ENCODE results near the gene NIBAN1.
"Not testable (repeated sequence)": the region's sequence is repeated elsewhere in the genome, so short reads cannot be mapped to it uniquely, and the experiment has no call there.

NIBAN1 gene, protein sequence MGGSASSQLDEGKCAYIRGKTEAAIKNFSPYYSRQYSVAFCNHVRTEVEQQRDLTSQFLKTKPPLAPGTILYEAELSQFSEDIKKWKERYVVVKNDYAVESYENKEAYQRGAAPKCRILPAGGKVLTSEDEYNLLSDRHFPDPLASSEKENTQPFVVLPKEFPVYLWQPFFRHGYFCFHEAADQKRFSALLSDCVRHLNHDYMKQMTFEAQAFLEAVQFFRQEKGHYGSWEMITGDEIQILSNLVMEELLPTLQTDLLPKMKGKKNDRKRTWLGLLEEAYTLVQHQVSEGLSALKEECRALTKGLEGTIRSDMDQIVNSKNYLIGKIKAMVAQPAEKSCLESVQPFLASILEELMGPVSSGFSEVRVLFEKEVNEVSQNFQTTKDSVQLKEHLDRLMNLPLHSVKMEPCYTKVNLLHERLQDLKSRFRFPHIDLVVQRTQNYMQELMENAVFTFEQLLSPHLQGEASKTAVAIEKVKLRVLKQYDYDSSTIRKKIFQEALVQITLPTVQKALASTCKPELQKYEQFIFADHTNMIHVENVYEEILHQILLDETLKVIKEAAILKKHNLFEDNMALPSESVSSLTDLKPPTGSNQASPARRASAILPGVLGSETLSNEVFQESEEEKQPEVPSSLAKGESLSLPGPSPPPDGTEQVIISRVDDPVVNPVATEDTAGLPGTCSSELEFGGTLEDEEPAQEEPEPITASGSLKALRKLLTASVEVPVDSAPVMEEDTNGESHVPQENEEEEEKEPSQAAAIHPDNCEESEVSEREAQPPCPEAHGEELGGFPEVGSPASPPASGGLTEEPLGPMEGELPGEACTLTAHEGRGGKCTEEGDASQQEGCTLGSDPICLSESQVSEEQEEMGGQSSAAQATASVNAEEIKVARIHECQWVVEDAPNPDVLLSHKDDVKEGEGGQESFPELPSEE

DNA sequence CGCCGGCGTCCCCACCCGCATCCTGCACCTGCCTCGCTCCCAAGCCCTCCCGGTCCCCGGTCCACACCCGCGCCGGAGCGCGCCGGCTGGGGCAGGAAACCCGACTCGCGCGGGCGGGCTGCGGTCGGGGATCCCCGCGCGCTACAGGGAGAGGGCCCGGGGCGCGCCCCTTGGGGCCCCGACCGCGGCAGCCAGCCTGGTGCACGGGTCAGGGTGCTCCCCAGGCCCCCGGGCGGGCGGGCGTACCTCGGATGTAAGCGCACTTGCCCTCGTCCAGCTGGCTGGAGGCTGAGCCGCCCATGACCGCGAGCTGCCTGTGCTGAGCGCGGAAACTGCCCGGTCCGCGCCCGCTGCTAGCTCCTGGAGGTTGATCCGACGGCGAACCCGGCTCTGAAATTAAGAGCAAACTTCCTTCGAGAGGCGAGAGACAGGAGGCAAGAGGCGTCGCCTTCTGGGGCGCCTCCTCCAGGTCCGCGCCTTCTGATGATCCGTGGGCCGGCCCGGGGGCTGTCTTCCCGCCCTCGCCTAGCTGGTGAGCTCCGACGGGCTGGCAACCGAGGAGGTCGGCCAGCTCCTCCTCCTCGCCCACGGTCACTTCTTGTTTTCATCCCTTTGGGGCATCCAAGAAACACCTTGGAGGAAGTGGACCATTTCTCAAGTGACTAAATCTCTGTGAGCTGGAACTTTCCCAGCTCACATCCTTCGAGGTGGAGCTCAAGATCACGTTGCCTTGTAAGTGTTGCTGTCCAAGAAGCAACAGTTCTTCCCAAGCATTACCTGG is at the start of gene NIBAN1:
NIBAN1 (minus strand) TSS at position 453 of the 781 bp plus-strand sequence; CDS start at position 301, 152 bp downstream.
- DNase-seq (ENCODE audit: low read depth in 3 of 3) = peak in 2 of 3 experiments; percentile 27 to 38

DNA sequence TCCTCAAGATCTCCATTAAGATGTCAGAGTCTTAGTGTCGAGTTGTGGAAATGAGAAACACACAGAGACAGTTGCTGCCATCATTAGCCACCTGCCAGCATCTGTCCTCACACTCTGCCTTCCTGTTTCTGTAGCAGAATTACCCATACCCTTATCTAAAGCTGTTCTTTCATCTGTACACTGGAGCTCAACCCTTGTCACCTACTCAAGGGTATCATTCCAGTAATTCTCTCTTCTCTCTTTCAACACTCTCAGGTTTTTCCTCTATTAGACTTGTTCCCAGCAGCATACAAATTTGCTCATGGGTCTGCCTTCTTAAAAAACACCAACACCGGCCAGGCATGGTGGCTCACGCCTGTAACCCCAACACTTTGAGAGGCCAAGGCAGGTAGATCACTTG is 43.7 kb upstream of the NIBAN1 start:
- DNase-seq (ENCODE audit: low read depth in 3 of 3) = no peak

DNA sequence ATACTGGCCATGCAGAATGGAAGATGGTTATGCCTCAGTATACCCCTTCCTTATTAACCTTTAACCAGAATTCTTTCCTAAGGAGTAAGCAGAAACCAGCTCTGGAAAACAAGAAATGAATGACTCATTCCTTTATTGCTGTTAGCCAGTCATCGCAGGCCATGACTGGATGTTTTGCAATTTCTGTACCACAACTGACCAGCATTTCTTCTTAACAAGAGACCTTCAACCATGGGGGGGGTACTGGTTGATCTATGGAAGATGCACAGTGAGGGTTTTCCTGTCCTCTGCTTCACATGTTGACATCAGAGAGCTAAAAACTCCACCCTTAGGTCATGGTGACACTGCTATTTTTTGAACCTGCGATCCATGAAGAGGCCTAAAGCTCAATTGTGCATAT is 43.0 kb upstream of the NIBAN1 start:
- no peak for DNase-seq (ENCODE audit: low read depth in 3 of 3)

DNA sequence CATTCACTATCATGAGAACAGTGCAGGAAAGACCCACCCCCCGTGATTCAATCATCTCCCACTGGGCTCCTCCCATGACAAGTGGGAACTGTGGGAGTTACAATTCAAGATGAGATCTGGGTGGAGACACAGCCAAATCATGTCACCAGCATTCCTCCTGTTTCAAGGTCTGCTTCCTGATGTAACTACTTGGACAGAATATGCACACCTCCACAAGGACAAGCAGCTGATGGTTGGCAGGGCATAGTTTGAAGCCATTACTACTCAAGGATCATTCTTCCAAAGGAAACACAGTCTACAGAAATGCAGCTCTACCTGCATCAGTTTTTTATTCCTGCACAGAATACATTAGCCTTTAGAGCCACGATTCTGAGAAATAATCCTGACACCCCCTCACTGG is 42.6 kb upstream of the NIBAN1 start:
- DNase-seq (ENCODE audit: low read depth in 3 of 3) = no peak

DNA sequence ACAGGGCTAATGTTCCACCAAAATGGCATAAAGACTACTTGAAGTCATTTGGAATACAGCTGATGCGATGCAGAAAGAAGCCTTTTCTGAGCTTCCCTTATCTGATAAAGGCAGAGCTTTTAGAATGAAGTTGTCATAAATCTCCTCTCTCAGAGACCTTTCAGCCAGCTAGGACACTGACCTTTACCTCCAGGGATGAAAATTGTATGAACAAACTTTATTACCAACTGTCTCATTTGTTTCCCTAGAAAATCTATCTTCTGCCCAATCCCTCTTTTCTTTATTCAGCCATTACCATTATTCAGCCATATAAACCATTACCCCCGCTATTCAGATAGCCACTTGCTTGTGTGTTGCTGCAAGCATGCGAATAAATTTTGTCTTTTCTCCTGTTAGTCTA is 41.3 kb upstream of the NIBAN1 start:
- no peak for DNase-seq (ENCODE audit: low read depth in 3 of 3)

DNA sequence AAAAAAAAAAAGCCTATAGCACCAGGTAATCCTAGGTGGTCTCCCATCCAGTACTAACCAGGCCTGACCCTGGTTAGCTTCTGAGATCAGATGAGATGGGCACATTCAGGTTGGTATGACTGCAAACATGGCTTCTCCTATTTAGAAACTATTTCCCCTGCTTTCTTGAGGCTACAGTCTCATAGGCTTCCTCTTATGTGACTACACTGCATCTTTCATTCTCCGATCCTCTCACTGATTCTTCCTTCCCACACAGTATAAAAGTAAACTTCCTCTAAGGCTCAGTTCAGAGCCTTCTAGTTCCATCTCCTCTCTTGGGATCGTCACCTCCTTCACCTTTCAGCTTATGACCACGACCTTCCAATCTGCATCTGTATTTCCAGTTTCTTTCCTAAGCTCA is 40.6 kb upstream of the NIBAN1 start:
- no peak for DNase-seq (ENCODE audit: low read depth in 3 of 3)

DNA sequence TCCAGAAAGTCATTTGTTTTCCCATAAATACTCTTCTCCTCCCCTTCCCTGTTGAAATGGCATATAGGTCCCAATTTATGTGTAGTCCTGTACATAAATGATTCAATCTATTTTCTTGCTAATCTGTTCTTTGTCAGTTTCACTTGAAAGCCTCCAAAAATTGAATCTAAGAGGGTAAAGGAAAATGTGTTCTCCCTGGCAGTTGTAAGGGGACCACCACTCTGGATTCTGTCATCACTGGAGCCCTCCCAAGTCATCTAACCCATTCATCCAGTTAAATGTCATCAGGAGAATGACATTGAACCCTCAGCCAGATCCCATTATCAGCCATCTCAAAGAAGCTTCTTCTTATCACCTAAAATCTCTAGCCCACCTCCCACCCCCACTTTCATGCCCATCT is 36.1 kb upstream of the NIBAN1 start:
- DNase-seq (ENCODE audit: low read depth in 3 of 3) = no peak

DNA sequence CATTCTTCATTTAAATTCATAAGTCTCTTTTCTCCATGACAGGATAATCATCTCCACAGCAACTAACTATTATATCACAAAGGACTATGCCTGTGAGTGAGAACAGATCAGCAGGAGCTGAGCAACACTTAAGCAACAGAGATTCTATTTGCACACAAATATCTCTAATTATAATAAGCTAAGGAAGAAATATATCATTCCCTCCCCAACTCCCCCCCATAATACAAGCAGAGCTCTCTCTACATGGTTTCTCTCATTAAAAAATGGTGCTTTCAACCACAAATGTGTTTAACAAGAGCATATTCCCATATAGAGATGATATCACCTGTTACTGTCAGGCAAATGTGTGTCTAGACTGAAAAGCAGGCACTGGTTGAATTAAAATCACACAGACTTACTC is 34.5 kb upstream of the NIBAN1 start:
- DNase-seq (ENCODE audit: low read depth in 3 of 3) = no peak

DNA sequence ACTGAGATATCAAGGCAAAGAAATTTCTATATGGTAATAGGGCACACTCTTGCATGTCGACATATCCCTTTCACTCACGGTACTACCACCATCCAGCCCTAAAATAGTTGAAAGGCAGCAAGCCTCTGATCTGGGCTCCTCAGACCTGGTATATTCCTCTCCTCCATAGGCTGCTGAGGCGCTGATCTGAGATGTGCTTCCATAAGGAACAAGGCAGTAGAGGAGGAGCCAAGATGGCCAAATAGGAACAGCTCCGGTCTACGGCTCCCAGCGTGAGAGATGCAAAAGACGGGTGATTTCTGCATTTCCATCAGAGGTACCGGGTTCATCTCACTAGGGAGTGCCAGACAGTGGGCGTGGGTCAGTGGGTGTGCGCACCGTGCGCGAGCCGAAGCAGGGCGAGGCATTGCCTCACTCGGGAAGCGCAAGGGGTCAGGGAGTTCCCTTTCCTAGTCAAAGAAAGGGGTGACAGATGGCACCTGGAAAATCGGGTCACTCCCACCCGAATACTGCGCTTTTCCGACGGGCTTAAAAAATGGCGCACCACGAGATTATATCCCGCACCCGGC is 27.1 kb upstream of the NIBAN1 start:
- not testable (repeated sequence) for DNase-seq (ENCODE audit: low read depth in 3 of 3)

DNA sequence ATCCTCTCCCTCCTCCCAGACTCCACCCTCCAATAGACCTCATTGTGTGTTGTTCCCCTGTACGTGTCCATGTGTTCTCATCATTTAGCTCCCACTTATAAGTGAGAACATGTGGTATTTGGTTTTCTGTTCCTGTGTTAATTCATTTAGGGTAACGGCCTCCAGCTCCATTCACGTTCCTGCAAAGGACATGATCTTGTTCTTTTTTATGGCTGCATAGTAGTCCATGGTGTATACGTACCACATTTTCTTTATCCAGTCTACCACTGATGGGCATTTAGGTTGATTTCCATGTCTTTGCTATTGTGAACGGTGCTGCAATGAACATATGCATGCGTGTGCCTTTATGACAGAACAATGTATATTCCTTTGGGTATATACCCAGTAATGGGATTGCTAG is 25.7 kb upstream of the NIBAN1 start:
- DNase-seq (ENCODE audit: low read depth in 3 of 3) = not testable (repeated sequence)

DNA sequence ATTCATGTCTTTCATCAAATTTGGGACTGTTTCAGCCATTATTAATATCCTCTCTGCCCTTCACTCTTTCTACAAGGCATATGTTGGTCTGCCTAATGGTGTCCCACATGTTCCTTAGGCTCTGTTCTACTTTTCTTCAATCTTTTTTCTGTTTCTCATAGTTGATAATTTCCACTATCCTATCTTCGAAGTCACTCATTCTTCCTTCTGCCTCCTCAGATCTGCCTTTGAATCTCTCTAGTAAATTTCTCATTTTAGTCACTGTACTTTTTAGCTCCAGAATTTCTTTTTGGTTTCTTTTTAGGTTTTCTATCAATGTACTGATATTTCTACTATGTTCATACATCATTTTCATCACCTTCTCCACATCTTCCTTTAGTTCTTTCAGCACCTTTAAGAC is 20.0 kb upstream of the NIBAN1 start:
- no peak for DNase-seq (ENCODE audit: low read depth in 3 of 3)

DNA sequence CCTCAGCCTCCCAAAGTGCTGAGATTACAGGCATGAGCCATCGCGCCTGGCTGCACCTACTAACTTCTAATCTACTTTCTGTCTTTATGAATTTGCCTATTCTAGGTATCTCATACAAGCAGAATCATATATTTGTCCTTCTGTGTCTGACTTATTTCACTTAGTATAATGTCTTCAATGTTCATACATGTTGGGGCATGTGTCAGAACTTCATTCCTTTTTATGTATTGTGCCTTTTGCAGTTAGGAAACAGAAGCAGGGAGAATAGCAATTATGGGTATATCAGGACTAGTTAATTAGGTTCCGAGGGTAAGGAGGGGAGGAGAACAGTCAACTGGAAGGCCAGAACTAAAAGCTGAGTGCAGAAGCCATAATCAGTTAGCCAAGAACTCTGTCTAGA is 18.0 kb upstream of the NIBAN1 start:
- DNase-seq (ENCODE audit: low read depth in 3 of 3) = no peak

DNA sequence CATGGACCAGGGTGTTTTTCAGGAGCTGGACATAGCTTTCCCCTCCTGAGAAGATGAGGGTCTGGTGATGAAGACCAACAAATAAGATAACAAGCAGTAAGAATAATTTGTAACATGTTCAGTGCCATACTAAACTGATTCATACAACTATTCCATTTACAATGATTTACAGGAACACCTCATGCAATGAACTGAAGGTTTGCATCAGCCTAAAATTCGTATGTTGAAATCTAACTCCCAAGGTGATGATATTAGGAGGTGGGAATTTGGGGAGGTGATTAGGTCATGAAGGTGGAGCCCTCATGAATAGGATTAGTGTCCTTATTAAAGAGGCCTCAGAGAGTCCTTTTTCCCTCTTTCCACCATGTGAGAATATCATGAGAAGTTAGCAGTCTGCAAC is 15.9 kb upstream of the NIBAN1 start:
- no peak for DNase-seq (ENCODE audit: low read depth in 3 of 3)

DNA sequence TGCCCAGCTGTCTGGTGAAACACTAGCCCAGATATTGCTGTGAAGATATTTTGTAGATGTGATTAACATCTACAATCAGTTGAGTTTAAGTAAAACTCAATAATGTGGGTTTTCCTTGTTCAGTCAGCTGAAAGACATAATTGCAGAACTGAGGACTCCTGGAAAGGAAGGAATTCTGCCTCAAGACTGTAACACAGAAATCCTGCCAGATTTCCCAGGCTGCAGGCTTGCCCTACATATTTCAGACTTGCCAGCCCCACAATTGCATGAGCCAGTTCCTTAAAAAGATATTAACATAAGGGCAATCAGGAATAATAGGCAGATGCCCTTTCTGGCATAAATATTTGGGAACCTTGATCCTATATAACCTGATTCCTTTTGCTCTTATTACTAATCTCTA is 14.2 kb upstream of the NIBAN1 start:
- no peak for DNase-seq (ENCODE audit: low read depth in 3 of 3)

DNA sequence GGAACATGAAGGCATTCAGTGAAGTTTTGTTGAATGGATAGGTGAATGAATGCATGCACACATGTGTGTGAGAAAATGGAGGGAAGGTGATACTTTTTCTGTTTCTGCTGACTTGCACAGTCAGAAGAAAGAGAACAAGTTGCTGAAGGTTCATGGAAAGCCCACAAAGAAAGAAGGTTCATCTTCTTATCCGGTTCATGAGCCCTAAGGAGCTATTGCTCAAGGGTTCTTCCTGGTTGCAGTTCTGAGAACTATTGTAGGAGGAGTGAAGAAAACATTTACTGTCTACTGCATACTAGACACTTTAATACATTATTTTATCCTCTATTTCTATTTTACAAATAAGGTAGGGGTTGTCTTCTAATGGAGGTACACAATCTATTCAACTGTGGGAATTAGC is 13.4 kb upstream of the NIBAN1 start:
- no peak for DNase-seq (ENCODE audit: low read depth in 3 of 3)

DNA sequence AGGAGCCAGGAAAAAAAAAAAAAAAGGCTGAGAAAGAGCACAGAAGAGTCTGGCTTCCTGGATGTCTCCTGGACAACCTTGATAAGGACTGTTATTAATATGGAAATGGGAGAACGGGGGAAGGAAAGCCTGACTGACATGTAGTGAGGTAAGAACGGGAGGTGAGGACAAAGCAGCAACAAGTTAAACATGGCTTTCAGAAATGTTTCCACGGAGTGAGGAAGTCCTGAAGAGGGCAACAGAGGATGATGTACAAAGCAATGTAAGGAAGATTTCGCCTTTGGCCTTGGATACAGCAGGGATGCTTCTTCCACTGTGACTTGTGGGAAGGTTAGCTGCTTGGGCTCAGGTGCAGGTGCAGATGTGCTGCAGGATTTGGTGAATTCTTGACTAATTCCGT is 11.9 kb upstream of the NIBAN1 start:
- DNase-seq (ENCODE audit: low read depth in 3 of 3) = no peak

DNA sequence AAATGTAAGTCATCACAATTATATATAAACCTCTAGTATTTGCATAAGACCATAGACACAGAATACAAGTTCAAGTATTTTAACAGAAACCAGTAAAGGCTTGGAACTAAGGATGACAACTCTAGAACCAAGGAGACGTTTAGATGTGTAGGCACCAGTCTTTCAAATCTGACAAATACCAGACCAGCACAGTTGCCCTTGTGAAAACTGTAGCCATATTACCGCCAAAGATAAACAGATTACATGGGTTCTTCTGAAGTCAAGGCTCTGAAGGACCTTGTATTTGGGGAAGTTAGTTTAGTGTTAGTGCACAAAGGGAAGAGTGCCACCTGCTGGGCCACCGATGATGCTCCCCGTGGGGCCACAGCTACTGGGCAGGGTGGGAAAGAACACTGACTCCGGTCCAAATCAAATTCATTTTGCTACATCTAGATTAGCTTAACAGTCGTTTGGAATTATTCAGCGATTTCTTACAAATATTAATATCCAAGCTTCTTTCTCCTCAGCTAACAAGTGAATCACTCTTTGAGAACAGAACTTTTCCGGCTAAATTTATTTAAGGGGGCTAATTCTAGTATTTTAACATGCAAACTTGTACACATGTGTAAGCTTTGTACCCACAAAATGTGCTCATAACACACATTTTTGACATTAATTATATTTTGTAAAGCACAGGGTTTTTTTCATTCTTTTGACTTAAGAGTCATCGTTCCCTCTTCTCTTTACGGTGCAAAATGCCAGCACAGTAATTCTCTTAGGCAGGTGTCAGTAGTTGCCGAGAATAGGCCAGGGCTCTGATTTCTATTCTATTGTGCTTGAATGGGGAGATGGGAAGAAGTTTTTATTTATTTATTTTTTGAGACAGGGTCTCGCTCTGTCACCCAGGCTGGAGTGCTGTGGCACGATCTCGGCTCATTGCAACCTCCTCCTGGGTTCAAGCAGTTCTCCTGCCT is 8.0 kb upstream of the NIBAN1 start:
- DNase-seq (ENCODE audit: low read depth in 3 of 3) = peak; percentile 46 to 61 (median 60)

DNA sequence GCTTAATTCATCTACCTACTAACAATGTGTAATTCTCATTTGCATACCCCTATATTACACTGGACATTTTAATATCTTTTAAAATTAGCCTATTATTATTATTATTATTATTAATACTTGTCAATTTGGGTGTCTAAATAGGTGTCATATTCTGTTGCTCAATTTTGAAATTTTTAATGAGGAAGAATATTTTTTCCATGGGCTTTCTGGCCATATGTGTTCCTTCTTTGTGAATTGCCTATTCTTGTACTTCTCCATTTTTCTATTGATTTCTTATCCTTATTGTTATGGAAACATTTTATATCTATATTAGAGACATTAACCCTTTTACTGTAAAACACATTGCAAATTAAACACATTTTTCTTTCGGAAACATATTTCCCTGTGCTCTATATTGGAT is 6.4 kb upstream of the NIBAN1 start:
- DNase-seq (ENCODE audit: low read depth in 3 of 3) = no peak

DNA sequence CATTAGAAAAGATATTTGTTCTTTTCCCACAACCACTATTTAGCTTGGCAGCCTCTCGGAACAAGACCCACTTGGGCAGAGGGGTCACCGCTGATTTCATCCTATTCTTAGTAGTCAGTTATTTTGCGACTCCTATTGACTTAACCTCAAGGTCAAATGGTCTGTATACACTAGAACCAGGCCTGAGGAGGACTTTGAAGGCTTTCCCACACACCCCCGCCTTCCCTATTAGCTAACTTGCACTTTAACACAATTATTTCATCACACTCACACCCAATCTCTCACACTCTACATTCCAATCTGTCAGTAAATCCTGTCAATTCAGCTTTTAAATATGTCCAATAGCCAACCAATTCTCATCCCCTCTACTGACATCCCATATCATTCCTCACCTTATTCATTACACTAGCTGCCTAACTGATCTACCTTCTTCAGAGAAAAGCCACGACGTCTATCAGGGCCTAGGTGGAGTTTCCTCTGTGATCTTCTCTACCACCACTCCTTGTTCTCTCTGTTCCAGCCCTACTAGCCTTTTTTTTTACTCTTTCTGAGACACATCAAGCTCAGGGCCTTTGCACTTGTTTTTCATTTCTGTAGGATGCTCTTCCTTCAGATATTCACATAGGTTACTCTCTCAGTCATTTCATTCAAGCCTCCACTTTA is 1.0 kb upstream of the NIBAN1 start:
- DNase-seq (ENCODE audit: low read depth in 3 of 3) = no peak

DNA sequence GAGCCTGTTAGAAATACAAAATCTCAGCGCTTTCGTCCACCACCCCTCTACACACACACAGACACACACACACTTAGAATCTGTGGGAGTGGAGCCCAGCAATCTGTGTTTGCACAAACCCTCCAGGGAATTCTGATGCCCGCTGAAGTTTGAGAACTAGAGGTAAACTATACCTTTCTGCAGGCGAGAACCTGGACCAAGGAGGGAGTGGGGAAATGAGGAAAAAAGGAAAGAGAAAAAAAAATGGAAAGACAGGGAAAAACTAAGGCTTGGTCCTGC is 468 bp upstream of the NIBAN1 start:
- DNase-seq (ENCODE audit: low read depth in 3 of 3) = no peak

All from stimulated activated CD4-positive, alpha-beta T cell treated with anti-CD3 and anti-CD28 coated beads, TNF-alpha, amount 100 ng/mL, for 4 hours (primary cell).